CD4-positive, alpha-beta T cell (primary cell): ENCODE data around the gene RNF157. TPM values are rescaled to one million over a fixed set of nuclear protein-coding genes. Genes with fewer than 3 reads are reported as not detected.

Source experiments
- ATAC-seq: fragments of 200-7000 bp; cut with Tn5 transposase; one replicate; pipeline ENCODE4 v1.10.0; 2022; ENCODE audit warnings: mild to moderate bottlenecking; ENCODE audit not compliant: poor library complexity
- CTCF ChIA-PET: fragments of 350-600 bp; sonication (Branson Sonifier 250); formaldehyde crosslinking; loops from one replicate; lab custom pipeline; 2021; ENCODE audit warnings: antibody characterized with exemption, inconsistent platforms; lab: Charles Lee
- POLR2A ChIA-PET: fragments of 350-600 bp; sonication (Branson Sonifier 250); formaldehyde crosslinking; loops from one replicate; lab custom pipeline; 2021; ENCODE audit warnings: antibody characterized with exemption, inconsistent platforms; lab: Charles Lee
- DNase-seq, 14 experiments: peaks; one replicate each; pipeline ENCODE4 v3.0.0-alpha.2; 2013 to 2020; ENCODE audit warnings: mixed read lengths in 2 of 14
- H3K27ac ChIP-seq, 2 donors: one replicate each; pipeline versions ENCODE4 v1.5.1 to v1.7.0; 2013; ENCODE audit warnings: low read length in 2 of 2, low read depth in 1 of 2, mild to moderate bottlenecking in 1 of 2
- H3K27me3 ChIP-seq, 2 experiments: 1 replicate in 1 of 2; 2 replicates in 1 of 2; pipeline versions ENCODE4 v1.6.1 to v1.7.0; 2013; ENCODE audit warnings: low read length in 2 of 2, control low read depth in 1 of 2, mild to moderate bottlenecking in 1 of 2, moderate library complexity in 1 of 2; ENCODE audit not compliant: insufficient read depth in 2 of 2, control insufficient read depth in 1 of 2
- H3K36me3 ChIP-seq: one replicate; pipeline ENCODE4 v1.6.1; 2013; ENCODE audit warnings: low read length, control low read depth; ENCODE audit not compliant: insufficient read depth
- H3K4me1 ChIP-seq: one replicate; pipeline ENCODE4 v1.6.1; 2013; ENCODE audit warnings: low read length, control low read depth; ENCODE audit not compliant: insufficient read depth
- H3K4me3 ChIP-seq: one replicate; pipeline ENCODE4 v1.5.1; 2013; ENCODE audit warnings: mild to moderate bottlenecking, low read length, moderate library complexity
- H3K9me3 ChIP-seq, 2 experiments: 1 replicate in 1 of 2; 2 replicates in 1 of 2; pipeline versions ENCODE4 v1.6.1 to v1.7.0; 2013; ENCODE audit warnings: low read length in 2 of 2, mild to moderate bottlenecking in 2 of 2, control low read depth in 1 of 2, moderate library complexity in 1 of 2; ENCODE audit not compliant: control insufficient read depth in 1 of 2, insufficient read depth in 1 of 2
- H3K27ac Mint-ChIP-seq: one replicate; pipeline ENCODE4 v1.8.0; 2020; ENCODE audit warnings: mixed read lengths
- H3K27me3 Mint-ChIP-seq: one replicate; pipeline ENCODE4 v1.8.0; 2021; ENCODE audit warnings: mixed read lengths
- H3K36me3 Mint-ChIP-seq: one replicate; pipeline ENCODE4 v1.8.0; 2021; ENCODE audit warnings: low read depth, mixed read lengths
- H3K4me1 Mint-ChIP-seq: one replicate; pipeline ENCODE4 v1.8.0; 2021; ENCODE audit warnings: low read depth, mixed read lengths
- H3K4me3 Mint-ChIP-seq: one replicate; pipeline ENCODE4 v1.8.0; 2020; ENCODE audit warnings: mild to moderate bottlenecking, mixed read lengths
- H3K9me3 Mint-ChIP-seq: one replicate; pipeline ENCODE4 v1.8.0; 2020; ENCODE audit warnings: mixed read lengths
- intact Hi-C, 2 experiments: fragments of 100-400 bp; cut with DNase I in 1 of 2; cut with micrococcal nuclease in 1 of 2; formaldehyde crosslinking; loops; one replicate each; pipeline versions ENCODE4 v1.15.1 to v1.9.0; 2023 to 2025; cut with DNase I, micrococcal nuclease
- total RNA-seq, 174 experiments: library from RNA in 2 of 174; stranded (reverse) in 2 of 174; gene quantifications; one replicate each; pipeline ENCODE4 v1.2.3 and lab custom pipeline; 2021 to 2026
- TF ChIP-seq, protein P1 (sequence below): fragments of 200-600 bp; IDR thresholded peaks from one replicate; pipeline ENCODE4 v1.8.0; 2022; ENCODE audit warnings: antibody characterized with exemption, mild to moderate bottlenecking

Gene RNF157
- total RNA-seq, 2 experiments from 2014 or later = 18.5 to 21.1 TPM

DNA sequence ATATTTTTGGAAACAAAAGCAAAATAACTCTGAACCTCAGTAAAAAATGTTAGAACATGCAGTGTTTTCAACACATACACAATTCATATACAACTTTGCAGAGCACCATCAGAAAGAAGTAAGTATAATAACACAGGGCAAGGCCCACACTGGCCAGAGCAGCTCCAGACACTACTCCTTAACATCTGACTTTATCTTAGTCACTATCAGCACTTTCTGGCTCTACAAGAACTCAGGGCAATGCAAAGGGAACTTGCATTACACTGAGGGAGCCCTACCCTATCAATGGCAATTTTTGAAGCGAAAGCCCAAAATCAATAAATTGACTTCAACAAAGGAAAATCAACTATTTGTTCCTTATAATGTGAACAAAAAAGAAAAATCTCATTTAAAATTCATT lies 16.5 kb downstream of the RNF157 start:
- no peak overlapping the region for H3K4me3 ChIP-seq
- intact Hi-C loops = no loop called here
- Mint-ChIP-seq H3K27me3 (no peaks in the 10 kb centered on the region), H3K36me3 (peaks cover under 1% of the 10 kb centered on the region), H3K9me3 (no peaks in the 10 kb centered on the region), H3K4me3 (no peak overlapping the region), H3K4me1 (peaks cover 27% of the 10 kb centered on the region), H3K27ac (peak overlapping the region; percentile 58)
- ChIA-PET POLR2A (no interaction called here), CTCF (no interaction called here)
- H3K4me1 ChIP-seq = peaks cover 2% of the 10 kb centered on the region
- H3K9me3 ChIP-seq = no peaks in the 10 kb centered on the region
- no peak overlapping the region for H3K27ac ChIP-seq
- no peak for ATAC-seq
- H3K36me3 ChIP-seq = peaks cover 2% of the 10 kb centered on the region
- TF ChIP-seq, protein P1, sequence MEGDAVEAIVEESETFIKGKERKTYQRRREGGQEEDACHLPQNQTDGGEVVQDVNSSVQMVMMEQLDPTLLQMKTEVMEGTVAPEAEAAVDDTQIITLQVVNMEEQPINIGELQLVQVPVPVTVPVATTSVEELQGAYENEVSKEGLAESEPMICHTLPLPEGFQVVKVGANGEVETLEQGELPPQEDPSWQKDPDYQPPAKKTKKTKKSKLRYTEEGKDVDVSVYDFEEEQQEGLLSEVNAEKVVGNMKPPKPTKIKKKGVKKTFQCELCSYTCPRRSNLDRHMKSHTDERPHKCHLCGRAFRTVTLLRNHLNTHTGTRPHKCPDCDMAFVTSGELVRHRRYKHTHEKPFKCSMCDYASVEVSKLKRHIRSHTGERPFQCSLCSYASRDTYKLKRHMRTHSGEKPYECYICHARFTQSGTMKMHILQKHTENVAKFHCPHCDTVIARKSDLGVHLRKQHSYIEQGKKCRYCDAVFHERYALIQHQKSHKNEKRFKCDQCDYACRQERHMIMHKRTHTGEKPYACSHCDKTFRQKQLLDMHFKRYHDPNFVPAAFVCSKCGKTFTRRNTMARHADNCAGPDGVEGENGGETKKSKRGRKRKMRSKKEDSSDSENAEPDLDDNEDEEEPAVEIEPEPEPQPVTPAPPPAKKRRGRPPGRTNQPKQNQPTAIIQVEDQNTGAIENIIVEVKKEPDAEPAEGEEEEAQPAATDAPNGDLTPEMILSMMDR = no peak
- H3K27me3 ChIP-seq = no peaks in the 10 kb centered on the region
- no peak for DNase-seq

DNA sequence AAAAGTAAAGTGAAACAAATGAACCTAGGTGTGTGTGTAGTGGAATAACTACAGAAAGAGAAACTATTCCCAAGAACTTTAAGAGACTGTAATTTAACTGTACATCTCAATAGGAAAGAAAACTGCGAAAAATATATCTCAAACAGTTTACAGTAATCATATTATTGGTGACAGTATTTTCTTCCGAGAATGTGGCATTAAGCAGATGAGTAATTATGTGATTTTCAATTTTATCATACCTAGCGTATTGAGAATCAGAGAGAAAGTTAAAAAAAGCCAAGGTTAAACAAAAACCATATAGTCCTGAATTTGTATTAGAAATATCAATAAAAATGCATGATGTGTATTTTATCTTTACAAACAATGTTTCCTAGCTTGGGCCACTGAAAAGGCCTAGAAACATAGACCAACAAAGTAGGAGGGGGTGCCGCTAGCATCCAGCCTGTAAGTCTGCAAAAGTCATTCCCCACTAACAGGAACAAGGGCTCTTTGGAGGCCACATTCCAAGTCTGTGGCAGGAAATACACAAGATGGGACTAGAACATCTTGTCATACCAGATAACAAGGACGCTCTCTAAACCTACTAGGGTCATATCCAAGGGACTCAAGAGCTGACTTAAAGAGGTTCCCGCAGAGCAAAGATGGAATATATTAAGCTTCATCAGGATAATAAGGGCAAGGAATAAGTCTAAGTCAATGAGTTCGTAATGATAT lies 20.5 kb downstream of the RNF157 start:
- intact Hi-C loops = no loop called here
- H3K4me1 Mint-ChIP-seq = peaks cover 38% of the 10 kb centered on the region
- H3K27ac ChIP-seq = no peak overlapping the region
- H3K36me3 Mint-ChIP-seq = peaks cover 6% of the 10 kb centered on the region
- H3K9me3 Mint-ChIP-seq = no peaks in the 10 kb centered on the region
- H3K27ac Mint-ChIP-seq = no peak overlapping the region
- DNase-seq (no peak), ATAC-seq (no peak)
- H3K27me3 Mint-ChIP-seq = no peaks in the 10 kb centered on the region
- peaks cover 6% of the 10 kb centered on the region for H3K4me1 ChIP-seq
- no peaks in the 10 kb centered on the region for H3K27me3 ChIP-seq
- TF ChIP-seq, protein P1 = no peak
- H3K4me3 Mint-ChIP-seq = no peak overlapping the region
- peaks cover 2% of the 10 kb centered on the region for H3K36me3 ChIP-seq
- ChIA-PET CTCF (no interaction called here), POLR2A (no interaction called here)
- H3K4me3 ChIP-seq = no peak overlapping the region
- H3K9me3 ChIP-seq = no peaks in the 10 kb centered on the region

DNA sequence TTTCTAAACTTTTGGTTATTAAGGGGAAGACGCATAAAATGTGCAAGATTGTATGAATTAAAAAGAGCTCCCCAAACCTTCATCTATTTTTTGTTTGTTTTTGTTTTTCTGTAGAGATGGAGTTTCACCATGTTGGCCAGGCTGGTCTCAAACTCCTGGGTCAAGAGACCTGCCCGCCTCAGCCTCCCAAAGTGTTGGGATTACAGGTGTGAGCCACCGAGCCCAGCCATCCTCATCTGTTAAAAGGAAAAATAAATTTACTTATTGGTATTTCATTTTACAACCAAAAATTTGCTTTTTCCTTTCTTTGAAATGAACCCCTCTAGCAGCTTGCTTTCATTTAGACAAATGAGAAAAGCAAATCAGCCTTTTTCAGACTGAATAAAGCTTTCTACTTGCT lies 23.2 kb downstream of the RNF157 start:
- H3K9me3 ChIP-seq = no peaks in the 10 kb centered on the region
- no peak overlapping the region for H3K4me3 ChIP-seq
- Mint-ChIP-seq H3K9me3 (no peaks in the 10 kb centered on the region), H3K4me1 (peaks cover 43% of the 10 kb centered on the region), H3K4me3 (no peak overlapping the region), H3K36me3 (peaks cover 7% of the 10 kb centered on the region), H3K27ac (no peak overlapping the region), H3K27me3 (no peaks in the 10 kb centered on the region)
- POLR2A ChIA-PET = interaction anchor here (0.7 to 1.0 kb wide), 6 partner anchors 18 to 113 kb away, joined by 3 to 9 read pairs (median 3); no protein-coding TSS in a partner anchor
- peaks cover 9% of the 10 kb centered on the region for H3K4me1 ChIP-seq
- no peak overlapping the region for H3K27ac ChIP-seq
- CTCF ChIA-PET = interaction anchor here (0.5 to 1.6 kb wide), 6 partner anchors 10 to 96 kb away, joined by 3 to 6 read pairs (median 4); no protein-coding TSS in a partner anchor
- no peaks in the 10 kb centered on the region for H3K27me3 ChIP-seq
- TF ChIP-seq, protein P1 = no peak
- DNase-seq (no peak), ATAC-seq (no peak)
- H3K36me3 ChIP-seq = peaks cover 4% of the 10 kb centered on the region
- intact Hi-C loops = no loop called here
